ENCODE data around the gene BRD2. TPM values are rescaled to one million over a fixed set of nuclear protein-coding genes. Genes with fewer than 3 reads are reported as not detected.

BRD2 gene
- total RNA-seq, 1 experiment from 2014 or later: 222 TPM

- H3K27ac Mint-ChIP-seq: no peak overlapping the region
- TF ChIP-seq HMGA2 (CRISPR knock-in tag; IDR thresholded peaks at IDR 0.05) (no peak), JAZF1 (CRISPR knock-in tag; IDR thresholded peaks at IDR 0.05) (no peak), CREM (CRISPR knock-in tag; IDR thresholded peaks at IDR 0.05) (no peak), ZSCAN18 (CRISPR knock-in tag; IDR thresholded peaks at IDR 0.05) (no peak), SMAD3 (CRISPR knock-in tag; IDR thresholded peaks at IDR 0.05; ENCODE audit: borderline replicate concordance) (no peak), NFYB (CRISPR knock-in tag; conservative IDR thresholded peaks at IDR 0.05; ENCODE audit: low read depth) (no peak), ZNF317 (CRISPR knock-in tag; IDR thresholded peaks at IDR 0.05; ENCODE audit: borderline replicate concordance, low read depth) (no peak), NR3C1 (CRISPR knock-in tag; conservative IDR thresholded peaks at IDR 0.05; ENCODE audit: low read depth) (no peak), CREB1 (CRISPR knock-in tag; IDR thresholded peaks at IDR 0.05) (no peak), ZMAT4 (CRISPR knock-in tag; IDR thresholded peaks at IDR 0.05) (no peak), STAT6 (CRISPR knock-in tag; conservative IDR thresholded peaks at IDR 0.05; ENCODE audit: low read depth) (no peak), E2F1 (CRISPR knock-in tag; IDR thresholded peaks at IDR 0.05) (no peak), ZNF219 (CRISPR knock-in tag; IDR thresholded peaks at IDR 0.05; ENCODE audit: borderline replicate concordance) (no peak), SMAD4 (CRISPR knock-in tag; IDR thresholded peaks at IDR 0.05) (no peak), NR2C2 (CRISPR knock-in tag; IDR thresholded peaks at IDR 0.05) (no peak), JUN (CRISPR knock-in tag; IDR thresholded peaks at IDR 0.05) (no peak), PREB (CRISPR knock-in tag; IDR thresholded peaks at IDR 0.05; ENCODE audit: borderline replicate concordance) (no peak), ATF2 (CRISPR knock-in tag; IDR thresholded peaks at IDR 0.05; ENCODE audit: borderline replicate concordance, low read depth) (no peak), ZBTB43 (CRISPR knock-in tag; IDR thresholded peaks at IDR 0.05) (no peak), CDX4 (CRISPR knock-in tag; IDR thresholded peaks at IDR 0.05; ENCODE audit: borderline replicate concordance) (no peak)
- H3K4me1 Mint-ChIP-seq: peaks cover 11% of the 10 kb centered on the region
- no peaks in the 10 kb centered on the region for H3K27me3 Mint-ChIP-seq (ENCODE audit: low read depth)
- DNase-seq (ENCODE audit: low spot score): no peak
- H3K4me3 Mint-ChIP-seq: no peak overlapping the region
- H3K36me3 Mint-ChIP-seq: no peaks in the 10 kb centered on the region
- ChIA-PET CTCF (no interaction called here), POLR2A (interaction anchor here (0.9 kb wide), 1 partner anchor 17 kb away, joined by 4 read pairs; no protein-coding TSS in a partner anchor)
- ATAC-seq: no peak
- H3K9me3 Mint-ChIP-seq: peaks cover 3% of the 10 kb centered on the region
Measured at GRCh38 chr6:32989368-32989767, 21.0 kb downstream of the BRD2 start.

All from WTC11 (cell line).